GM12872 (cell line): Measurements from ENCODE around the gene CENPB.

Experiments
- TF ChIP-seq, protein P1 (sequence below): IDR thresholded peaks from 3 replicates; pipeline ENCODE4 v1.5.1; 2011; ENCODE audit warnings: low read depth, mild to moderate bottlenecking, low read length, moderate library complexity; ENCODE audit not compliant: insufficient read depth

The CENPB gene

DNA sequence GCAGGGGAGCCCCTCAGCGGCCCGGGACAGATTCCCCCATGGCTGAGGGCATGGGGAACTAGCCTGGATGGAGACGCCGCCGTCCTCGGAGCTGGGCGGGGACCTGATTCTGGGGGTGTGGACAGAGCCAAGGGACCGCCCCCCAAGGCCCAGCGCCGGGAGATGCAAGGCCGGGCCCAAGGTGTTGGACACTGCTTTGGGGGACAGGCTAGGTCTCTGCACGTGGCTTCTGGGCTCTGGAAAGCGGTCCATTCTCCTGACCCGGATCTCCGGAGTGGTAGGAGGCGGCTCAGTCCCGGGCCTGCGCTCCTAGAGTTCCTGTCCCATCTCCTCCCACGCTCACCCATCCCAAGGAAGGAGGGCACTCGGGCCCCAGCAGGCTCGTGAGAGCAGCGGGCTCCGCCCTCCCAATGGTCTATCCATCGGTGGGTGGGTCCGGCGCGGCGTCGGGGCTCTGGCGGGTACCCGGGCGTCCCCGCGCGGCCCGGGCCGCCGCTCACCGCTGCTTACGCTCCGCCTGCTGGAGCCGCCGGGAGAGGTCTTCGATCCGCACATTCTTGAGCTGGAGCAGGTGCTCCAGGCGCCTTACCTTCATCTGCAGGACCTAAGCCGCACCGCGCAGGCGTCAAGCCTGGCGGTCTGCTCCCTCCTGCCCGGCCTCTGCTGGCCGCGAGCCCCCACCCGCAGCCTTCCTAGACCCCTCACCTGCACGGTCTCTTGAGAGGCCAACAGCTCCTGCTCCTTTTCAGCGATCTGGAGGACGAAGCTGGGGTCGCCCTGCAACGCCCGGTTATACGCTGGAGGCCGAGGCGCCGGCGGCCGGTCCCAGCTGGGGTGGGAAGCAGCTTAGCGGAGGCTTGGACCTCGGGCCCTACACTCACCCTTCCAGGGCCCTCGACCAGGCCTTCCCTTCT lies 8.6 kb downstream of the CENPB start:
- TF ChIP-seq, protein P1, sequence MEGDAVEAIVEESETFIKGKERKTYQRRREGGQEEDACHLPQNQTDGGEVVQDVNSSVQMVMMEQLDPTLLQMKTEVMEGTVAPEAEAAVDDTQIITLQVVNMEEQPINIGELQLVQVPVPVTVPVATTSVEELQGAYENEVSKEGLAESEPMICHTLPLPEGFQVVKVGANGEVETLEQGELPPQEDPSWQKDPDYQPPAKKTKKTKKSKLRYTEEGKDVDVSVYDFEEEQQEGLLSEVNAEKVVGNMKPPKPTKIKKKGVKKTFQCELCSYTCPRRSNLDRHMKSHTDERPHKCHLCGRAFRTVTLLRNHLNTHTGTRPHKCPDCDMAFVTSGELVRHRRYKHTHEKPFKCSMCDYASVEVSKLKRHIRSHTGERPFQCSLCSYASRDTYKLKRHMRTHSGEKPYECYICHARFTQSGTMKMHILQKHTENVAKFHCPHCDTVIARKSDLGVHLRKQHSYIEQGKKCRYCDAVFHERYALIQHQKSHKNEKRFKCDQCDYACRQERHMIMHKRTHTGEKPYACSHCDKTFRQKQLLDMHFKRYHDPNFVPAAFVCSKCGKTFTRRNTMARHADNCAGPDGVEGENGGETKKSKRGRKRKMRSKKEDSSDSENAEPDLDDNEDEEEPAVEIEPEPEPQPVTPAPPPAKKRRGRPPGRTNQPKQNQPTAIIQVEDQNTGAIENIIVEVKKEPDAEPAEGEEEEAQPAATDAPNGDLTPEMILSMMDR, result no peak

- TF ChIP-seq, protein P1, result no peak
These were observed 9.2 kb downstream of the CENPB start for GRCh38 chr20:3777381-3777715.

- TF ChIP-seq, protein P1, result no peak
These were observed 11.0 kb downstream of the CENPB start for GRCh38 chr20:3775457-3776108.

DNA sequence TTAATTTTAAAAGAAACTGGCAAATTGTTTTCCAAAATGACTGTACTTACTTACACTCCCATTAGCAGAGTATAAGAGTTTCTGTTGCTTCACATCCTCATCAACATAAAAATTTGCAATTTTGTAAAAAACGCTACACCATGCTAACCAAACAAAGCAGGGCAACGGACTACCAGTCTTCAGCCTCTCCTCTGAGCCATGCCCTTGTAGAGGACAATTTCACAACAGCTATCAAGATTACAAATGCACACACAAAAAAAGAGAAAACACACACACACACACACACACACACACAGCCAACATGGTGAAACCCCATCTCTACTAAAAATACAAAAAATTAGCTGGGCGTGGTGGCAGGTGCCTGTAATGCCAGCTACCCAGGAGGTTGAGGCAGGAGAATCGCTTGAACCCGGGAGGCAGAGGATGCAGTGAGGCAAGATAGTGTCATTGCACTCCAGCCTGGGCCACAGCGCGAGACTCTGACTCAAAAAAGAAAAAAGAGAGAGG lies 14.9 kb downstream of the CENPB start:
- TF ChIP-seq, protein P1, result no peak

- TF ChIP-seq, protein P1, result peak; percentile 80
These were observed 18.0 kb downstream of the CENPB start for GRCh38 chr20:3768342-3769130.

- TF ChIP-seq, protein P1, result peak; percentile 33; the same call in 1 of the 3 replicates
These were observed 18.9 kb downstream of the CENPB start, which contains the start of gene ADISSP for GRCh38 chr20:3767427-3768341. Gene ADISSP (minus strand): TSS chr20:3767753. CDS start chr20:3760100, 7,653 bp downstream.
